Erythroblast (primary cell): Measurements from ENCODE around the gene CAMK2A.

Experiments
- GATA1 ChIP-seq: IDR thresholded peaks from 2 replicates; pipeline ENCODE4 v1.6.1; 2011; ENCODE audit warnings: low read depth, mild to moderate bottlenecking, control low read depth, low read length, moderate library complexity
- POLR2A ChIP-seq: IDR thresholded peaks from 2 replicates; pipeline ENCODE4 v1.6.1; 2011; ENCODE audit warnings: mild to moderate bottlenecking, low read length

GRCh38 chr5:150277043-150277442 is 12.5 kb downstream of the CAMK2A start:
- TF ChIP-seq POLR2A (no peak), GATA1 (no peak)
